GM13976 (cell line): ENCODE measurements around the gene SRSF7.
A peak's percentile ranks its signal among the peaks of the same experiment; 100 is the strongest.
"Not testable (repeated sequence)": the region's sequence is repeated elsewhere in the genome, so short reads cannot be mapped to it uniquely, and the experiment has no call there.

Source experiments
- DNase-seq: peaks from one replicate; pipeline ENCODE4 v3.0.0; 2012; ENCODE audit warnings: low spot score
- in situ Hi-C: fragments of 300-500 bp; cut with MboI; formaldehyde crosslinking; loops from one replicate; pipeline ENCODE4 v1.12.0; 2022; ENCODE audit warnings: low sequenced_read_pairs, mixed read lengths, inconsistent platforms; ENCODE audit not compliant: unreplicated experiment
- TF ChIP-seq, protein P1 (sequence below): IDR thresholded peaks from 2 replicates; pipeline ENCODE4 v1.5.1; 2012; ENCODE audit warnings: borderline replicate concordance, mild to moderate bottlenecking; ENCODE audit not compliant: insufficient read depth; ENCODE audit errors: extremely low read depth, missing control alignments, control extremely low read depth

Gene SRSF7

DNA sequence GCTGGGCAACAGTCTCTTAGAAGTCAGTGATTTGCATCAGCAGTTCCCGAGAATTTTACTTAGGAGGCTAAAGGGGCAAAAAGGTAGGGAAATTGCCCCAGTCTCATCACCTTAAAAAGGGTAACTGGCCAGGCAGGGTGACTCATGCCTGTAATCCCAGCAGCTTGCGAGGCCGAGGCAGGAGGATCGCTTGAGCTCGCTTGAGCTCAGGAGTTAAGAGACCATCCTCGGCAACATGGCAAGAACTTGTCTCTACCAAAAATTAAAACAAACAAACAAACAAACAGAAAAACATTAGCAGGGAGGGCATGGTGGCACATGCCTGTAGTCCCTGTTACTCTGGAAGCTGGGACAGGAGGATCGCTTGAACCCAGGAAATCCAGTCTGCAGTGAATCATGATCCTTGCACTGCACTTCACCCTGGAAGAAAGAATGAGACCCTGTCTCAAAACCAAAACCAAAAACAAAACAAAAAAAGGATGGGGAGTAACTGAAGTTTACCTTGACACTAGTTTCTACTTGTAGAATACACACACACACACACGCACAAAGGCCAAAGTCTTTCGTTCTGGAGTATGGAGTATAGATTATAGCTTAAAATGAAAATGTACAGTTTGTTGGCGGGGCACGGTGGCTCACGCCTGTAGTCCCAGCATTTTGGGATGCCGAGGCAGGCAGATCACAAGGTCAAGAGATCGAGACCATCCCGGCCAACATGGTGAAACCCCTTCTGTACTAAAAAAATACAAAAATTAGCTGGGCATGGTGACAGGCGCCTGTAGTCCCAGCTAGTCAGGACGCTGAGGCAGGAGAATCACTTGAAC, 24.1 kb upstream of the SRSF7 start:
- no peak for DNase-seq
- TF ChIP-seq, protein P1, sequence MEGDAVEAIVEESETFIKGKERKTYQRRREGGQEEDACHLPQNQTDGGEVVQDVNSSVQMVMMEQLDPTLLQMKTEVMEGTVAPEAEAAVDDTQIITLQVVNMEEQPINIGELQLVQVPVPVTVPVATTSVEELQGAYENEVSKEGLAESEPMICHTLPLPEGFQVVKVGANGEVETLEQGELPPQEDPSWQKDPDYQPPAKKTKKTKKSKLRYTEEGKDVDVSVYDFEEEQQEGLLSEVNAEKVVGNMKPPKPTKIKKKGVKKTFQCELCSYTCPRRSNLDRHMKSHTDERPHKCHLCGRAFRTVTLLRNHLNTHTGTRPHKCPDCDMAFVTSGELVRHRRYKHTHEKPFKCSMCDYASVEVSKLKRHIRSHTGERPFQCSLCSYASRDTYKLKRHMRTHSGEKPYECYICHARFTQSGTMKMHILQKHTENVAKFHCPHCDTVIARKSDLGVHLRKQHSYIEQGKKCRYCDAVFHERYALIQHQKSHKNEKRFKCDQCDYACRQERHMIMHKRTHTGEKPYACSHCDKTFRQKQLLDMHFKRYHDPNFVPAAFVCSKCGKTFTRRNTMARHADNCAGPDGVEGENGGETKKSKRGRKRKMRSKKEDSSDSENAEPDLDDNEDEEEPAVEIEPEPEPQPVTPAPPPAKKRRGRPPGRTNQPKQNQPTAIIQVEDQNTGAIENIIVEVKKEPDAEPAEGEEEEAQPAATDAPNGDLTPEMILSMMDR: no peak
- in situ Hi-C loops: no loop called here

GRCh38 chr2:38771632-38772031, 20.5 kb upstream of the SRSF7 start:
- in situ Hi-C loops: no loop called here
- DNase-seq: no peak
- TF ChIP-seq, protein P1: no peak

GRCh38 chr2:38765551-38765950, 14.4 kb upstream of the SRSF7 start:
- in situ Hi-C loops: no loop called here
- TF ChIP-seq, protein P1: no peak
- DNase-seq: no peak

- DNase-seq: no peak
- TF ChIP-seq, protein P1: no peak
- in situ Hi-C loops: no loop called here
Measured at GRCh38 chr2:38765149-38765548, 14.0 kb upstream of the SRSF7 start.

DNA sequence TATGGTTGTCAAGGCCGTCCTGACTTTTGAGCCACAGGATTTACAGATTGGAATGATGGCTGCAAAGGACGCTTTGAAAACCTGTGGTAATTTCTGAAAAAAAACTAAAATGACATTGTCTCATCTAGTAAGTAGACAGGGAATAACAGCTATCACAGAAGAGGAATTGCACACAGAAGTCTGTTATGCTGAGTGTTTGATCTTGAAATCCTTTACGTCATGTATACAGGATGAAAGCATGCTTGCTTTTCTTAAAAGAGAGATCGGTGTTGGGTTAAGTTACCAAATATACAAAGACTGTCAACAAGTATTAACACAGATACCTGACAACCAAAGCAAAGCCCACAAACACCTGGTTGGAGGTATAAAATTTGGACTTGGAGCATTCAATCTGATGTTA, 12.6 kb upstream of the SRSF7 start:
- in situ Hi-C loops: no loop called here
- TF ChIP-seq, protein P1: no peak
- no peak for DNase-seq

DNA sequence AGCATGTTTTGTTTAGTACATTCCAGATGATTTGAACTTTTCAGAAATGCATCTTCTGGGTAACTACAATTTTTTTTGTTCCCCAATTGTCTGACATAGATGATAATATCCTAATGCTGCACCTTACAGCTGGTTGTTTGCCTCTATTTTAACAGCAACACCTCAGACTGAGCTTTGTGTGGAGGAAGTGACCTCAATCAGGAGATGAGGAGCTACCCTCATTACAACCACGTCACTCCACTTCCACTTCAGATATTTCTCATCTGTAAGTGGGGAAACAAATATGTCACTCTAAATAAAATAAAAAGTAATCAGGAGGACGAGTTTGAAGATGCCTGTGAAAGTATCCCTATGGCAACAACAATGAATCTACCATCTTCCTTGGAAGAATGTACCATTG, 12.1 kb upstream of the SRSF7 start:
- in situ Hi-C loops: no loop called here
- peak; percentile 56 for DNase-seq
- TF ChIP-seq, protein P1: no peak

DNA sequence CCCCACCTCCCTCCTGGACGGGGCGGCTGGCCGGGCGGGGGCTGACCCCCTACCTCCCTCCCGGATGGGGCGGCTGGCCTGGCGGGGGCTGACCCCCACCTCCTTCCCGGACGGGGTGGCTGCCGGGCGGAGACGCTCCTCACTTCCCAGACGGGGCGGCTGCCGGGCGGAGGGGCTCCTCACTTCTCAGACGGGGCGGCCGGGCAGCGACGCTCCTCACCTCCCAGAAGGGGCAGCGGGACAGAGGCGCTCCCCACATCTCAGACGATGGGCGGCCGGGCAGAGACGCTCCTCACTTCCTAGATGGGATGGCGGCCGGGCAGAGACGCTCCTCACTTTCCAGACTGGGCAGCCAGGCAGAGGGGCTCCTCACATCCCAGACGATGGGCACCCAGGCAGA, 4.7 kb upstream of the SRSF7 start:
- in situ Hi-C loops, DNase-seq: not testable (repeated sequence)
